ENCODE measurements around the gene ECM1.

- TF ChIP-seq CTCF (IDR thresholded peaks at IDR 0.05) = no peak
- TF ChIP-seq EZH2 (IDR thresholded peaks at IDR 0.05; ENCODE audit: borderline replicate concordance, insufficient read depth, low read depth, low read length, poor library complexity, severe bottlenecking) = no peak
Observed at GRCh38 chr1:150555971-150556865, 48.3 kb downstream of the ECM1 start.
